Measurements from ENCODE around the gene E2F3.

- TF ChIP-seq POLR2A (IDR thresholded peaks at IDR 0.05; ENCODE audit: low read length) (no peak), EP300 (IDR thresholded peaks at IDR 0.05) (no peak), MYC (IDR thresholded peaks at IDR 0.05; ENCODE audit: borderline replicate concordance, low read length) (no peak), FOXS1 (CRISPR knock-in tag; IDR thresholded peaks at IDR 0.05) (no peak), MAZ (IDR thresholded peaks at IDR 0.05; ENCODE audit: borderline replicate concordance, low read depth, low read length) (no peak), ZC3H11A (IDR thresholded peaks at IDR 0.05) (no peak), GATA3 (IDR thresholded peaks at IDR 0.05; ENCODE audit: borderline replicate concordance) (no peak)
- TF ChIP-seq, protein P1, sequence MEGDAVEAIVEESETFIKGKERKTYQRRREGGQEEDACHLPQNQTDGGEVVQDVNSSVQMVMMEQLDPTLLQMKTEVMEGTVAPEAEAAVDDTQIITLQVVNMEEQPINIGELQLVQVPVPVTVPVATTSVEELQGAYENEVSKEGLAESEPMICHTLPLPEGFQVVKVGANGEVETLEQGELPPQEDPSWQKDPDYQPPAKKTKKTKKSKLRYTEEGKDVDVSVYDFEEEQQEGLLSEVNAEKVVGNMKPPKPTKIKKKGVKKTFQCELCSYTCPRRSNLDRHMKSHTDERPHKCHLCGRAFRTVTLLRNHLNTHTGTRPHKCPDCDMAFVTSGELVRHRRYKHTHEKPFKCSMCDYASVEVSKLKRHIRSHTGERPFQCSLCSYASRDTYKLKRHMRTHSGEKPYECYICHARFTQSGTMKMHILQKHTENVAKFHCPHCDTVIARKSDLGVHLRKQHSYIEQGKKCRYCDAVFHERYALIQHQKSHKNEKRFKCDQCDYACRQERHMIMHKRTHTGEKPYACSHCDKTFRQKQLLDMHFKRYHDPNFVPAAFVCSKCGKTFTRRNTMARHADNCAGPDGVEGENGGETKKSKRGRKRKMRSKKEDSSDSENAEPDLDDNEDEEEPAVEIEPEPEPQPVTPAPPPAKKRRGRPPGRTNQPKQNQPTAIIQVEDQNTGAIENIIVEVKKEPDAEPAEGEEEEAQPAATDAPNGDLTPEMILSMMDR (IDR thresholded peaks at IDR 0.05), result no peak
- TF ChIP-seq, protein P2, sequence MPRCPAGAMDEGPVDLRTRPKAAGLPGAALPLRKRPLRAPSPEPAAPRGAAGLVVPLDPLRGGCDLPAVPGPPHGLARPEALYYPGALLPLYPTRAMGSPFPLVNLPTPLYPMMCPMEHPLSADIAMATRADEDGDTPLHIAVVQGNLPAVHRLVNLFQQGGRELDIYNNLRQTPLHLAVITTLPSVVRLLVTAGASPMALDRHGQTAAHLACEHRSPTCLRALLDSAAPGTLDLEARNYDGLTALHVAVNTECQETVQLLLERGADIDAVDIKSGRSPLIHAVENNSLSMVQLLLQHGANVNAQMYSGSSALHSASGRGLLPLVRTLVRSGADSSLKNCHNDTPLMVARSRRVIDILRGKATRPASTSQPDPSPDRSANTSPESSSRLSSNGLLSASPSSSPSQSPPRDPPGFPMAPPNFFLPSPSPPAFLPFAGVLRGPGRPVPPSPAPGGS (IDR thresholded peaks at IDR 0.05), result no peak
These were observed 141.4 kb downstream of the E2F3 start for GRCh38 chr6:20542927-20543602.

All from A549 (cell line).